Measurements from ENCODE around the gene ECSCR. TPM values are rescaled to one million over a fixed set of nuclear protein-coding genes. Genes with fewer than 3 reads are reported as not detected.
"Not testable (repeated sequence)": the region's sequence is repeated elsewhere in the genome, so short reads cannot be mapped to it uniquely, and the experiment has no call there.

ECSCR gene
- total and polyA plus RNA-seq, 2 of the 8 experiments (the other 6 are each of a cell fraction or from before 2014, with no cell fraction given): 2.7 to 7.2 TPM

GRCh38 chr5:139410121-139410992 lies 52.2 kb downstream of the ECSCR start (continued):
- TF ChIP-seq, protein P1, sequence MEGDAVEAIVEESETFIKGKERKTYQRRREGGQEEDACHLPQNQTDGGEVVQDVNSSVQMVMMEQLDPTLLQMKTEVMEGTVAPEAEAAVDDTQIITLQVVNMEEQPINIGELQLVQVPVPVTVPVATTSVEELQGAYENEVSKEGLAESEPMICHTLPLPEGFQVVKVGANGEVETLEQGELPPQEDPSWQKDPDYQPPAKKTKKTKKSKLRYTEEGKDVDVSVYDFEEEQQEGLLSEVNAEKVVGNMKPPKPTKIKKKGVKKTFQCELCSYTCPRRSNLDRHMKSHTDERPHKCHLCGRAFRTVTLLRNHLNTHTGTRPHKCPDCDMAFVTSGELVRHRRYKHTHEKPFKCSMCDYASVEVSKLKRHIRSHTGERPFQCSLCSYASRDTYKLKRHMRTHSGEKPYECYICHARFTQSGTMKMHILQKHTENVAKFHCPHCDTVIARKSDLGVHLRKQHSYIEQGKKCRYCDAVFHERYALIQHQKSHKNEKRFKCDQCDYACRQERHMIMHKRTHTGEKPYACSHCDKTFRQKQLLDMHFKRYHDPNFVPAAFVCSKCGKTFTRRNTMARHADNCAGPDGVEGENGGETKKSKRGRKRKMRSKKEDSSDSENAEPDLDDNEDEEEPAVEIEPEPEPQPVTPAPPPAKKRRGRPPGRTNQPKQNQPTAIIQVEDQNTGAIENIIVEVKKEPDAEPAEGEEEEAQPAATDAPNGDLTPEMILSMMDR (IDR thresholded peaks at IDR 0.05; ENCODE audit: control extremely low read depth in 1 of 3, insufficient read depth in 1 of 3, low read depth in 1 of 3, low read length in 3 of 3): no peak
- TF ChIP-seq SIRT6 (IDR thresholded peaks at IDR 0.05; ENCODE audit: low read length) (no peak), TAF7 (optimal IDR thresholded peaks at IDR 0.05; ENCODE audit: borderline replicate concordance, low read depth, low read length) (no peak), CBX8 (IDR thresholded peaks at IDR 0.05; ENCODE audit: borderline replicate concordance, low read depth, low read length) (no peak), MAX (IDR thresholded peaks at IDR 0.05) (no peak), CREB1 (IDR thresholded peaks at IDR 0.05) (no peak)

DNA sequence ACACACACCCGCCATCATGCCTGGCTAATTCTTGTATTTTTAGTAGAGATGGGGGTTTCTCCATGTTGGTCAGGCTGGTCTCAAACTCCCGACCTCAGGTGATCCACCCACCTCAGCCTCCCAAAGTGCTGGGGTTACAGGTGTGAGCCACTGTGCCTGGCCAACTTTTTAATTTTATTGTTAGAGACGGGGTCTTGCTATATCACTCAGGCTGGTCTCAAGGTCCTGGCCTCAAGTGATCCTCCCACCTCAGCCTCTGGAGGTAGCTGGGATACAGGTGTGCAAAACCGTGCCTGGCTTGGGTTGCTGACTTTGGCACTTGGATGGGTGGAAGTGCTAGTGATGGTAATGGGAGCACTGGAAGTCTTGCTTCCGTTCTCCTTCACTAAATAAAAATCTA lies 53.4 kb downstream of the ECSCR start:
- not testable (repeated sequence) for H3K4ac ChIP-seq (replicated peaks; ENCODE audit: insufficient read length, low read depth, low read length); H4K8ac ChIP-seq (ENCODE audit: extremely low read depth, insufficient read depth, low read length); FAIRE-seq; H2BK20ac ChIP-seq (ENCODE audit: low read length); H4K20me1 ChIP-seq (replicated peaks in 1 of 2; ENCODE audit: control insufficient read depth in 1 of 2, insufficient read depth in 2 of 2, low read length in 2 of 2); DNase-seq (ENCODE audit: low read depth in 1 of 2, low spot score in 2 of 2); H3K27ac ChIP-seq (ENCODE audit: low read depth, low read length); H3K23me2 ChIP-seq (ENCODE audit: low read depth, low read length); H3K4me2 ChIP-seq (ENCODE audit: insufficient read depth in 1 of 2, low read depth in 2 of 2, low read length in 2 of 2); H3K79me1 ChIP-seq (ENCODE audit: low read depth, low read length); H3K23ac ChIP-seq (ENCODE audit: insufficient read length); H4K91ac ChIP-seq (replicated peaks; ENCODE audit: insufficient read length, low read length); H2BK15ac ChIP-seq (ENCODE audit: low read length); H3K4me1 ChIP-seq (replicated peaks in 1 of 4; ENCODE audit: control insufficient read depth in 3 of 4, insufficient read depth in 4 of 4, low read length in 3 of 4); H3K14ac ChIP-seq (ENCODE audit: insufficient read length); H3K9ac ChIP-seq (replicated peaks in 1 of 4; ENCODE audit: extremely low read depth in 1 of 4, low read depth in 3 of 4, low read length in 3 of 4); H3K18ac ChIP-seq (ENCODE audit: extremely low read depth, low read length); H4K5ac ChIP-seq (ENCODE audit: insufficient read length, low read depth, low read length); H3K9me3 ChIP-seq (ENCODE audit: insufficient read depth in 2 of 2, low read depth in 1 of 2, low read length in 1 of 2); H3K4me3 ChIP-seq (ENCODE audit: extremely low read depth in 1 of 4, insufficient read depth in 2 of 4, low read depth in 3 of 4, low read length in 4 of 4); H2BK120ac ChIP-seq (replicated peaks; ENCODE audit: low read depth, low read length); H3K27me3 ChIP-seq (replicated peaks in 1 of 4; ENCODE audit: control insufficient read depth in 3 of 4, extremely low read depth in 1 of 4, insufficient read depth in 3 of 4, low read length in 3 of 4); H2BK12ac ChIP-seq (ENCODE audit: low read depth, low read length); H3K56ac ChIP-seq (replicated peaks; ENCODE audit: insufficient read length, low read depth, low read length); H2AFZ ChIP-seq (ENCODE audit: low read length); H3K79me2 ChIP-seq (ENCODE audit: control insufficient read depth in 1 of 2, insufficient read depth in 2 of 2, low read length in 2 of 2); H2BK5ac ChIP-seq (ENCODE audit: low read depth, low read length); H2AK5ac ChIP-seq (ENCODE audit: low read depth, low read length)
- H3K36me3 ChIP-seq (ENCODE audit: control insufficient read depth in 2 of 4, insufficient read depth in 4 of 4, low read length in 3 of 4): peaks cover 0 to 11% (median 1%) of the 10 kb centered on the region in 4 experiments; a peak in 3 of 8 replicates
- POLR2A ChIA-PET (ENCODE audit: partially characterized antibody): interaction anchor here (0.6 to 1.2 kb wide), 5 partner anchors 12 to 794 kb away, joined by 3 to 5 read pairs (median 3); partner anchors contain the start of gene DNAJC18
- WGBS, 2 experiments (ENCODE audit: extremely low coverage in 1 of 2, insufficient coverage in 1 of 2, insufficient read length in 1 of 2, insufficient replicate concordance in 2 of 2, low coverage in 1 of 2, low lambda C conversion rate in 2 of 2, missing lambda C conversion rate in 1 of 2): 92% methylated on average over 5 of the region's 5 CpGs; no CpG with 5 or more reads in 1 of the 2 experiments
- CTCF ChIA-PET (ENCODE audit: partially characterized antibody): interaction anchor here (1.7 to 8.2 kb wide), 3 partner anchors 12 to 104 kb away, joined by 6 to 69 read pairs (median 25); no protein-coding TSS in a partner anchor
